Measurements from ENCODE around the gene MGLL. TPM values are rescaled to one million over a fixed set of nuclear protein-coding genes. Genes with fewer than 3 reads are reported as not detected.

The MGLL gene
- total RNA-seq, 1 experiment from 2014 or later = 6.8 TPM

DNA sequence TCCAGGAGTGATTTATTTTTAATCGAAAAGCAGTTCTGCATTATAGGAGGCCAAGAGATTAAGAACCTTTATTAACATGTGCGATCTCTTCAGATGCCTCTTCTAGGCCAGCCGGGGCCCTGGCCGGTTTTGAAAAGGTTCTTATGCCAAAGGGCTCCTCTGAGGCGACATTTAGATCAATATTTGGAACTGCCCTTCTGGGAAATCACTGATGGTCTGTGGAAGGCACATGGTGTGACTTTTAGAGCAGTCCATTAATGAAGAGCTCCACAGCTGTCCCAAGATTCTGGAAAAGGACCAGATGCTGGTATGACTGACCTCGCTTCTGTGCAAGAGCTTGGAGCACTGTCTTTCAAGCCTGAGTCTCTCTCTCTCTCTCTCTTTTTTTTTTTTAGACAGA, 19.7 kb downstream of the MGLL start:
- Histone ChIP-seq H3K36me3 (ENCODE audit: control insufficient read depth in 1 of 2, insufficient read depth in 2 of 2, low read length in 2 of 2) (no peaks in the 10 kb centered on the region), H3K9me2 (ENCODE audit: insufficient read depth) (no peaks in the 10 kb centered on the region), H3K9me3 (ENCODE audit: control insufficient read depth in 1 of 2, insufficient read depth in 1 of 2, low read depth in 1 of 2, low read length in 2 of 2) (no peaks in the 10 kb centered on the region), H3K4me1 (ENCODE audit: control insufficient read depth in 1 of 2, insufficient read depth in 2 of 2, low read length in 2 of 2) (peaks cover 6 to 65% of the 10 kb centered on the region in 2 experiments; a peak in 3 of 4 replicates), H3K27ac (ENCODE audit: low read depth, low read length) (no peak overlapping the region), H3K79me2 (ENCODE audit: insufficient read depth, low read length) (no peaks in the 10 kb centered on the region), H3K9ac (ENCODE audit: low read length) (0 out of 2 replicates have a peak overlapping the region, but pooled peaks have one; percentile 3), H4K20me1 (ENCODE audit: insufficient read depth) (no peaks in the 10 kb centered on the region), H2AFZ (ENCODE audit: low read depth, low read length, poor library complexity, severe bottlenecking) (no peak overlapping the region), H3K4me3 (replicated peaks in 1 of 2; ENCODE audit: low read depth in 1 of 2, low read length in 2 of 2) (no peak overlapping the region), H3K27me3 (ENCODE audit: insufficient read depth, low read length) (no peaks in the 10 kb centered on the region), H3K4me2 (ENCODE audit: low read length) (no peak overlapping the region)
- POLR2A ChIA-PET = interaction anchor here (0.7 to 1.3 kb wide), 2 partner anchors 10 to 39 kb away, joined by 3 to 5 read pairs; no protein-coding TSS in a partner anchor
- ATAC-seq (no peak), DNase-seq (ENCODE audit: low read depth, low spot score) (no peak)
- no TSS peak for BruUV-seq (replicated peaks)
- RAD21 ChIA-PET (ENCODE audit: low non-redundant PET in 1 of 2, low total read pairs in 2 of 2, uncharacterized antibody in 2 of 2, unreplicated experiment in 2 of 2) = no interaction called here
- CTCF ChIA-PET = no interaction called here
- intact Hi-C loops (cut with micrococcal nuclease) = no loop called here
- TF ChIP-seq, protein P1, sequence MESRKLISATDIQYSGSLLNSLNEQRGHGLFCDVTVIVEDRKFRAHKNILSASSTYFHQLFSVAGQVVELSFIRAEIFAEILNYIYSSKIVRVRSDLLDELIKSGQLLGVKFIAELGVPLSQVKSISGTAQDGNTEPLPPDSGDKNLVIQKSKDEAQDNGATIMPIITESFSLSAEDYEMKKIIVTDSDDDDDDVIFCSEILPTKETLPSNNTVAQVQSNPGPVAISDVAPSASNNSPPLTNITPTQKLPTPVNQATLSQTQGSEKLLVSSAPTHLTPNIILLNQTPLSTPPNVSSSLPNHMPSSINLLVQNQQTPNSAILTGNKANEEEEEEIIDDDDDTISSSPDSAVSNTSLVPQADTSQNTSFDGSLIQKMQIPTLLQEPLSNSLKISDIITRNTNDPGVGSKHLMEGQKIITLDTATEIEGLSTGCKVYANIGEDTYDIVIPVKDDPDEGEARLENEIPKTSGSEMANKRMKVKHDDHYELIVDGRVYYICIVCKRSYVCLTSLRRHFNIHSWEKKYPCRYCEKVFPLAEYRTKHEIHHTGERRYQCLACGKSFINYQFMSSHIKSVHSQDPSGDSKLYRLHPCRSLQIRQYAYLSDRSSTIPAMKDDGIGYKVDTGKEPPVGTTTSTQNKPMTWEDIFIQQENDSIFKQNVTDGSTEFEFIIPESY (IDR thresholded peaks at IDR 0.05; ENCODE audit: extremely low read depth, insufficient replicate concordance, low read length) = no peak
- TF ChIP-seq EGR1 (IDR thresholded peaks at IDR 0.05; ENCODE audit: low read depth) (no peak), SRF (IDR thresholded peaks at IDR 0.05; ENCODE audit: low read depth) (no peak), EZH2phosphoT487 (IDR thresholded peaks at IDR 0.05; ENCODE audit: borderline replicate concordance) (no peak)

GRCh38 chr3:127801731-127802313, 20.5 kb downstream of the MGLL start:
- H3K4me3 ChIP-seq (replicated peaks in 1 of 2; ENCODE audit: low read depth in 1 of 2, low read length in 2 of 2) = no peak overlapping the region
- H3K9me3 ChIP-seq (ENCODE audit: control insufficient read depth in 1 of 2, insufficient read depth in 1 of 2, low read depth in 1 of 2, low read length in 2 of 2) = no peaks in the 10 kb centered on the region
- intact Hi-C loops (cut with micrococcal nuclease) = no loop called here
- no TSS peak for BruUV-seq (replicated peaks)
- H4K20me1 ChIP-seq (ENCODE audit: insufficient read depth) = no peaks in the 10 kb centered on the region
- H3K36me3 ChIP-seq (ENCODE audit: control insufficient read depth in 1 of 2, insufficient read depth in 2 of 2, low read length in 2 of 2) = no peaks in the 10 kb centered on the region
- ChIA-PET POLR2A (no interaction called here), RAD21 (ENCODE audit: low non-redundant PET in 1 of 2, low total read pairs in 2 of 2, uncharacterized antibody in 2 of 2, unreplicated experiment in 2 of 2) (no interaction called here), CTCF (no interaction called here)
- H3K27ac ChIP-seq (ENCODE audit: low read depth, low read length) = no peak overlapping the region
- no peak overlapping the region for H3K4me2 ChIP-seq (ENCODE audit: low read length)
- H2AFZ ChIP-seq (ENCODE audit: low read depth, low read length, poor library complexity, severe bottlenecking) = no peak overlapping the region
- H3K9ac ChIP-seq (ENCODE audit: low read length) = no peak overlapping the region
- H3K79me2 ChIP-seq (ENCODE audit: insufficient read depth, low read length) = no peaks in the 10 kb centered on the region
- H3K9me2 ChIP-seq (ENCODE audit: insufficient read depth) = no peaks in the 10 kb centered on the region
- no peak for ATAC-seq
- peaks cover 6 to 65% of the 10 kb centered on the region in 2 experiments; a peak in 3 of 4 replicates for H3K4me1 ChIP-seq (ENCODE audit: control insufficient read depth in 1 of 2, insufficient read depth in 2 of 2, low read length in 2 of 2)
- no peaks in the 10 kb centered on the region for H3K27me3 ChIP-seq (ENCODE audit: insufficient read depth, low read length)
- DNase-seq (ENCODE audit: low read depth, low spot score) = no peak
- no peak for TF ChIP-seq ATF3 (IDR thresholded peaks at IDR 0.05)
- no peak for TF ChIP-seq REST (IDR thresholded peaks at IDR 0.05; ENCODE audit: low read depth)
- TF ChIP-seq ZNF274 (IDR thresholded peaks at IDR 0.05; ENCODE audit: low read depth, low read length) = no peak
- TF ChIP-seq, protein P1 (IDR thresholded peaks at IDR 0.05; ENCODE audit: extremely low read depth, insufficient replicate concordance, low read length) = no peak
- no peak for TF ChIP-seq EZH2 (IDR thresholded peaks at IDR 0.05)
- TF ChIP-seq SRF (IDR thresholded peaks at IDR 0.05; ENCODE audit: low read depth) = no peak
- no peak for TF ChIP-seq EGR1 (IDR thresholded peaks at IDR 0.05; ENCODE audit: low read depth)
- TF ChIP-seq SP1 (IDR thresholded peaks at IDR 0.05; ENCODE audit: low read depth) = no peak
- no peak for TF ChIP-seq YY1 (IDR thresholded peaks at IDR 0.05; ENCODE audit: extremely low read depth, insufficient replicate concordance, low read depth, low read length)
